Caco-2 (cell line): Measurements from ENCODE around the gene RASSF4. TPM values are rescaled to one million over a fixed set of nuclear protein-coding genes. Genes with fewer than 3 reads are reported as not detected.

Experiments used
- BruUV-seq: library from RNA; stranded (reverse); fragments of 400-500 nt; replicated peaks from 2 replicates; lab custom pipeline; 2021; lab: Mats Ljungman, UMichigan
- CTCF ChIA-PET: fragments of 300-600 bp; sonication (Branson Sonifier 250); formaldehyde crosslinking; loops from one replicate; lab custom pipeline; 2022; ENCODE audit warnings: antibody characterized with exemption; lab: Charles Lee
- POLR2A ChIA-PET: fragments of 300-600 bp; sonication (Branson Sonifier 250); formaldehyde crosslinking; loops from one replicate; lab custom pipeline; 2022; ENCODE audit warnings: antibody characterized with exemption; lab: Charles Lee
- DNase-seq, 2 experiments: peaks; one replicate each; pipeline versions ENCODE4 v3.0.0 to v3.0.0-alpha.2; 2020 to 2022
- H3K27me3 ChIP-seq: replicated peaks from 2 replicates; pipeline ENCODE4 v1.6.0; 2011; ENCODE audit warnings: low read length; ENCODE audit not compliant: control insufficient read depth, insufficient read depth
- H3K36me3 ChIP-seq: 2 replicates; pipeline ENCODE4 v1.5.1; 2011; ENCODE audit warnings: low read length; ENCODE audit not compliant: control insufficient read depth, insufficient read depth
- H3K4me1 ChIP-seq: fragments of 250-450 bp; sonication (Bioruptor Pico); 2 replicates; pipeline ENCODE4 v1.5.1; 2020; ENCODE audit warnings: mild to moderate bottlenecking
- H3K4me3 ChIP-seq: 2 replicates; pipeline ENCODE4 v1.5.1; 2011; ENCODE audit warnings: low read depth, mild to moderate bottlenecking, control low read depth, low read length
- H3K9me3 ChIP-seq: fragments of 250-450 bp; sonication (Bioruptor Pico); 2 replicates; pipeline ENCODE4 v1.5.1; 2020; ENCODE audit warnings: mild to moderate bottlenecking, moderate library complexity
- H3K27ac Mint-ChIP-seq: one replicate; pipeline ENCODE4 v1.8.0; 2022; ENCODE audit warnings: mixed read lengths; ENCODE audit not compliant: unreplicated experiment
- H3K27me3 Mint-ChIP-seq: one replicate; pipeline ENCODE4 v1.8.0; 2022; ENCODE audit warnings: mixed read lengths; ENCODE audit not compliant: insufficient read depth, unreplicated experiment
- H3K36me3 Mint-ChIP-seq: one replicate; pipeline ENCODE4 v1.8.0; 2022; ENCODE audit warnings: mild to moderate bottlenecking, mixed read lengths; ENCODE audit not compliant: insufficient read depth, unreplicated experiment
- H3K4me1 Mint-ChIP-seq: one replicate; pipeline ENCODE4 v1.8.0; 2022; ENCODE audit warnings: low read depth, mixed read lengths; ENCODE audit not compliant: unreplicated experiment
- H3K4me3 Mint-ChIP-seq: one replicate; pipeline ENCODE4 v1.8.0; 2022; ENCODE audit warnings: mild to moderate bottlenecking, moderate library complexity, mixed read lengths; ENCODE audit not compliant: unreplicated experiment
- H3K9me3 Mint-ChIP-seq: one replicate; pipeline ENCODE4 v1.8.0; 2022; ENCODE audit warnings: mixed read lengths; ENCODE audit not compliant: unreplicated experiment
- intact Hi-C: fragments of 100-400 bp; cut with micrococcal nuclease; formaldehyde crosslinking; loops from one replicate; pipeline ENCODE4 v1.10.0; 2022; ENCODE audit not compliant: unreplicated experiment
- total RNA-seq: library from RNA; stranded (reverse); gene quantifications from 2 replicates; pipeline ENCODE4 v1.2.3, GENCODE V29; 2022
- TF ChIP-seq, protein P1 (sequence below), 2 experiments: fragments of 200-600 bp in 1 of 2; IDR thresholded peaks; 1 replicate in 1 of 2; 2 replicates in 1 of 2; pipeline versions ENCODE4 v1.5.1 to v1.8.0; 2011 to 2022; ENCODE audit warnings: antibody characterized with exemption in 1 of 2, control low read depth in 1 of 2, inconsistent platforms in 1 of 2, low read depth in 1 of 2, low read length in 1 of 2, mild to moderate bottlenecking in 1 of 2, moderate library complexity in 1 of 2; ENCODE audit not compliant: insufficient read depth in 1 of 2, severe bottlenecking in 1 of 2, unreplicated experiment in 1 of 2

The RASSF4 gene
- total RNA-seq, 1 experiment from 2014 or later = 55.6 TPM

DNA sequence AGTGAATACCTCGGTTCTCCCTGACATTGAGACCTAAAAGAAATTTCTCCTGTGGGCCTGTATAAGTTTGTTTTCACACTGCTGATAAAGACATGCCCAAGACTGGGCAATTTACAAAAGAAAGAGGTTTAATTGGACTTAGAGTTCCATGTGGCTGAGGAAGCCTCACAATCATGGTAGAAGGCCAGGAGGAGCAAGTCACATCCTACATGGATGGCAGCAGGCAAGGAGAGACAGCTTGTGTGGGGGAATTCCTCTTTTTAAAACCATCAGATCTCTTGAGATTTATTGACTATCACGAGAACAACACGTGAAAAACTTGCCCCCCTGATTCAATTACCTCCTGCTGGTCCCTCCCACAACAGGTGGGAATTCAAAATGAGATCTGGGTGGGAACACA lies 41.8 kb upstream of the RASSF4 start:
- no TSS peak for BruUV-seq
- TF ChIP-seq, protein P1, sequence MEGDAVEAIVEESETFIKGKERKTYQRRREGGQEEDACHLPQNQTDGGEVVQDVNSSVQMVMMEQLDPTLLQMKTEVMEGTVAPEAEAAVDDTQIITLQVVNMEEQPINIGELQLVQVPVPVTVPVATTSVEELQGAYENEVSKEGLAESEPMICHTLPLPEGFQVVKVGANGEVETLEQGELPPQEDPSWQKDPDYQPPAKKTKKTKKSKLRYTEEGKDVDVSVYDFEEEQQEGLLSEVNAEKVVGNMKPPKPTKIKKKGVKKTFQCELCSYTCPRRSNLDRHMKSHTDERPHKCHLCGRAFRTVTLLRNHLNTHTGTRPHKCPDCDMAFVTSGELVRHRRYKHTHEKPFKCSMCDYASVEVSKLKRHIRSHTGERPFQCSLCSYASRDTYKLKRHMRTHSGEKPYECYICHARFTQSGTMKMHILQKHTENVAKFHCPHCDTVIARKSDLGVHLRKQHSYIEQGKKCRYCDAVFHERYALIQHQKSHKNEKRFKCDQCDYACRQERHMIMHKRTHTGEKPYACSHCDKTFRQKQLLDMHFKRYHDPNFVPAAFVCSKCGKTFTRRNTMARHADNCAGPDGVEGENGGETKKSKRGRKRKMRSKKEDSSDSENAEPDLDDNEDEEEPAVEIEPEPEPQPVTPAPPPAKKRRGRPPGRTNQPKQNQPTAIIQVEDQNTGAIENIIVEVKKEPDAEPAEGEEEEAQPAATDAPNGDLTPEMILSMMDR (IDR thresholded peaks at IDR 0.05; ENCODE audit: insufficient read depth in 1 of 2, low read depth in 1 of 2, low read length in 1 of 2, severe bottlenecking in 1 of 2, unreplicated experiment in 1 of 2) = no peak
- POLR2A ChIA-PET = no interaction called here

DNA sequence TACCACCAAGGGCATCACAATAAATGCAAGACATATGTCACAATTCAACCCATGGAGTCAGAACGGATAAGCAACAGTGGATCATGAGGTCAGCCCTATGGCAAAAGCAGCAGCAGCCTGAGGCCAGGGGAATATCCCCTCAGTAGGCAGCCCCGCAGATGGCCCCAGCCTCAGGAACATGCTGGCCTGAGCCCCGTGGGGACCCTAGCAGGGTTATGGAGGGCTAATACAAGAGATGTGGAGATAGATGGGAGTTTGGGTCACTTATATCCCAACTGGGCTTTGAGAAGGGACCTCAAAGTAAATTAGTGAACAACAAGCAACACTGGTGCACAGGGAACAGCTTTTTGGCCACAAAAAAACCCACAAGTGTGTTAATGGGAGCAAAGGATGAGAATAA lies 39.4 kb upstream of the RASSF4 start:
- intact Hi-C loops = no loop called here
- Histone ChIP-seq H3K9me3 (no peaks in the 10 kb centered on the region; the same call in 1 of the 2 replicates), H3K4me1 (no peaks in the 10 kb centered on the region), H3K36me3 (no peaks in the 10 kb centered on the region), H3K4me3 (no peak overlapping the region), H3K27me3 (no peaks in the 10 kb centered on the region)
- CTCF ChIA-PET = no interaction called here
- no peak overlapping the region for H3K4me3 Mint-ChIP-seq
- peaks cover 10% of the 10 kb centered on the region for H3K27me3 Mint-ChIP-seq
- no peaks in the 10 kb centered on the region for H3K9me3 Mint-ChIP-seq
- peak in 1 of 2 experiments; percentile 9 for DNase-seq
- no peak overlapping the region for H3K27ac Mint-ChIP-seq
- POLR2A ChIA-PET = no interaction called here
- BruUV-seq = no TSS peak
- no peaks in the 10 kb centered on the region for H3K4me1 Mint-ChIP-seq
- H3K36me3 Mint-ChIP-seq = no peaks in the 10 kb centered on the region
- TF ChIP-seq, protein P1 (IDR thresholded peaks at IDR 0.05; ENCODE audit: insufficient read depth in 1 of 2, low read depth in 1 of 2, low read length in 1 of 2, severe bottlenecking in 1 of 2, unreplicated experiment in 1 of 2) = no peak

More for the DNA sequence above, 41.8 kb upstream of the RASSF4 start:
- no peaks in the 10 kb centered on the region for H3K9me3 Mint-ChIP-seq
- CTCF ChIA-PET = no interaction called here
- H3K9me3 ChIP-seq = no peaks in the 10 kb centered on the region; the same call in 1 of the 2 replicates
- H3K4me3 ChIP-seq = no peak overlapping the region
- no peaks in the 10 kb centered on the region for H3K4me1 Mint-ChIP-seq
- H3K27me3 Mint-ChIP-seq = peaks cover 8% of the 10 kb centered on the region
- no peaks in the 10 kb centered on the region for H3K36me3 Mint-ChIP-seq
- intact Hi-C loops = no loop called here
- no peaks in the 10 kb centered on the region for H3K36me3 ChIP-seq
- H3K27ac Mint-ChIP-seq = no peak overlapping the region
- no peaks in the 10 kb centered on the region for H3K27me3 ChIP-seq
- no peak for DNase-seq
- no peaks in the 10 kb centered on the region for H3K4me1 ChIP-seq
- H3K4me3 Mint-ChIP-seq = no peak overlapping the region

DNA sequence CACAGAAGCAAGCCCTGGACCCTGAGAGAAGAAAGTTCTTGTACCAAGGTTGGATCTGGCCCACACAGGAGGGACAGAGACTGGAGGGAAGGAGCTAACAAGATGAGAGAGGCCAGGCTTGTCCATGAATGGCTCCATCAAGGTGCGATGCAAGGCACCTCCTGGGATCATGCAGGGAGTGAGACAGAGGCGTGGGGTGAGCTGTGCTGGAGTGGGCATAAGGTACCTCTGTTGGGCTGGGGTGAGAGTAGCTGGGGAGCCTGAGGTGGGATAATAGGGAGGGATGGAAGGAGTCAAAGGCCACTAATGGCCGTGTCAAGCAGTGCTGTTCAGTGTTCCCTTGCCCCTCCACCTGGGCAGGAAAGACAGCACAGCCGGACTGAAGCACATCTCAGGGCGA lies 38.5 kb upstream of the RASSF4 start:
- Mint-ChIP-seq H3K27me3 (peaks cover 10% of the 10 kb centered on the region), H3K9me3 (no peaks in the 10 kb centered on the region), H3K4me1 (no peaks in the 10 kb centered on the region), H3K4me3 (no peak overlapping the region), H3K36me3 (no peaks in the 10 kb centered on the region), H3K27ac (no peak overlapping the region)
- POLR2A ChIA-PET = no interaction called here
- no peak overlapping the region for H3K4me3 ChIP-seq
- H3K36me3 ChIP-seq = no peaks in the 10 kb centered on the region
- DNase-seq = peak in 1 of 2 experiments; percentile 17
- CTCF ChIA-PET = no interaction called here
- H3K27me3 ChIP-seq = no peaks in the 10 kb centered on the region
- TF ChIP-seq, protein P1 (IDR thresholded peaks at IDR 0.05; ENCODE audit: insufficient read depth in 1 of 2, low read depth in 1 of 2, low read length in 1 of 2, severe bottlenecking in 1 of 2, unreplicated experiment in 1 of 2) = no peak
- H3K4me1 ChIP-seq = no peaks in the 10 kb centered on the region
- intact Hi-C loops = no loop called here
- no peaks in the 10 kb centered on the region; the same call in 1 of the 2 replicates for H3K9me3 ChIP-seq
- BruUV-seq = no TSS peak
